Measurements from ENCODE around the gene LRRC37A3.
"Not testable (repeated sequence)": the region's sequence is repeated elsewhere in the genome, so short reads cannot be mapped to it uniquely, and the experiment has no call there.

DNA sequence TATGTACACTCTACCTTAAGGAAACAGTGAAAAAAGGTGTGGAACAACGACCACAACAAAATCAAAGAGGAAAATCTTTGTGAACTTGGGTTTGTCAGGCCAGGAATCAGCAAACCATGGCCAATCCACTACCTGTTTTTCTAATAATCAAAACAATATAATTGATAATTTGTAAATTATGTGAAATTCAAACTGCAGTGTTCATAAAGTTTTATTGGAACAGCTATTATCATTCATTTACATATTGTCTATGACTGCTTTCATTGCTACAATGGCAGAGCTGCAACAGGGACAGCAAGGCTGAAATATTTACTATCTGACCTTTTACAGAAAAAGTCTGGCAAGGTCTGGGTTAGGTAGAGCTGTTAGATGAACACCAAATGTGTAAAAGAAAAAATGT lies 4.0 kb downstream of the LRRC37A3 start:
- TF ChIP-seq POLR2A (IDR thresholded peaks at IDR 0.05), result not testable (repeated sequence)
- TF ChIP-seq, protein P1, sequence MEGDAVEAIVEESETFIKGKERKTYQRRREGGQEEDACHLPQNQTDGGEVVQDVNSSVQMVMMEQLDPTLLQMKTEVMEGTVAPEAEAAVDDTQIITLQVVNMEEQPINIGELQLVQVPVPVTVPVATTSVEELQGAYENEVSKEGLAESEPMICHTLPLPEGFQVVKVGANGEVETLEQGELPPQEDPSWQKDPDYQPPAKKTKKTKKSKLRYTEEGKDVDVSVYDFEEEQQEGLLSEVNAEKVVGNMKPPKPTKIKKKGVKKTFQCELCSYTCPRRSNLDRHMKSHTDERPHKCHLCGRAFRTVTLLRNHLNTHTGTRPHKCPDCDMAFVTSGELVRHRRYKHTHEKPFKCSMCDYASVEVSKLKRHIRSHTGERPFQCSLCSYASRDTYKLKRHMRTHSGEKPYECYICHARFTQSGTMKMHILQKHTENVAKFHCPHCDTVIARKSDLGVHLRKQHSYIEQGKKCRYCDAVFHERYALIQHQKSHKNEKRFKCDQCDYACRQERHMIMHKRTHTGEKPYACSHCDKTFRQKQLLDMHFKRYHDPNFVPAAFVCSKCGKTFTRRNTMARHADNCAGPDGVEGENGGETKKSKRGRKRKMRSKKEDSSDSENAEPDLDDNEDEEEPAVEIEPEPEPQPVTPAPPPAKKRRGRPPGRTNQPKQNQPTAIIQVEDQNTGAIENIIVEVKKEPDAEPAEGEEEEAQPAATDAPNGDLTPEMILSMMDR (IDR thresholded peaks at IDR 0.05), result not testable (repeated sequence)
